CD4-positive, alpha-beta T cell treated with Interleukin-21 for 1 hour (primary cell): ENCODE measurements around the gene DOCK4.

Experiments used
- DNase-seq: peaks from one replicate; pipeline ENCODE4 v3.0.0-alpha.2; 2020

DOCK4 gene

GRCh38 chr7:111682588-111683340, 523.4 kb downstream of the DOCK4 start:
- DNase-seq, result no peak

GRCh38 chr7:111681242-111681641, 525.0 kb downstream of the DOCK4 start:
- no peak for DNase-seq

GRCh38 chr7:111678986-111679385, 527.2 kb downstream of the DOCK4 start:
- no peak for DNase-seq

GRCh38 chr7:111678281-111678680, 527.9 kb downstream of the DOCK4 start:
- no peak for DNase-seq

- no peak for DNase-seq
Measured at GRCh38 chr7:111677848-111678247, 528.4 kb downstream of the DOCK4 start.

GRCh38 chr7:111676811-111677210, 529.4 kb downstream of the DOCK4 start:
- no peak for DNase-seq
